Omental fat pad (tissue), 4 donors: ENCODE results near the gene SALL4. TPM values are rescaled to one million over a fixed set of nuclear protein-coding genes. Genes with fewer than 3 reads are reported as not detected.
"Not testable (repeated sequence)": the region's sequence is repeated elsewhere in the genome, so short reads cannot be mapped to it uniquely, and the experiment has no call there.

Experiments
- ATAC-seq: fragments of 150-250 bp; one replicate; pipeline ENCODE4 v1.9.1; 2016; ENCODE audit warnings: mild to moderate bottlenecking, moderate library complexity; ENCODE audit not compliant: low FRiP score
- DNase-seq: peaks from one replicate; pipeline ENCODE4 v3.0.0-alpha.2; 2019; ENCODE audit warnings: low spot score
- total RNA-seq, 4 donors: library from RNA; depleted of rRNA; stranded (reverse); fragments of >200 nt; gene quantifications; one replicate each; pipeline ENCODE4 v1.1.0, GENCODE V29; 2016
- TF ChIP-seq, protein P1 (sequence below), 3 donors: fragments of 450-650 bp; IDR thresholded peaks; one replicate each; pipeline ENCODE4 v1.5.1; 2016 to 2017; ENCODE audit warnings: antibody characterized with exemption in 3 of 3, mild to moderate bottlenecking in 3 of 3, moderate library complexity in 2 of 3

The SALL4 gene
- total RNA-seq, 4 donors from 2014 or later, result 0.09 to 0.24 (median 0.19) TPM; not detected in 1

DNA sequence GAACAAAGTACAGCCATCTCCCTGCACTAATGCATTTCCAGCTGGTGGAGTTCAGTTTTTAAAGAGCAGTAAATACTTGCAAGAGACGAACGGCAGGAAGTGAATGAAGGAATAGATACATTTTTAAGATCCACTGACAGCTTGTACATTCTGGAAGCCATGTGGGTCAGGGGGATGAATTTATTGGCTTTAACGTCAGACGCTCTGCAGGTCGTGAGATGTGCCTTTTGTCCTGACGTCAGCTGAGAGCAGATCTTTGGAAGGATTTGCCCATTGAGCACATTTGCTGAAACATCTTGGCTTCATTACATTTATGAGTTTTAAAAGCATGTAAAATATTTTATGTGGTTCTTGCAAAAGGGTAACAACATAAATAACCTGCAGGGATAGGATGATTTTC, 29.5 kb upstream of the SALL4 start:
- TF ChIP-seq, protein P1, sequence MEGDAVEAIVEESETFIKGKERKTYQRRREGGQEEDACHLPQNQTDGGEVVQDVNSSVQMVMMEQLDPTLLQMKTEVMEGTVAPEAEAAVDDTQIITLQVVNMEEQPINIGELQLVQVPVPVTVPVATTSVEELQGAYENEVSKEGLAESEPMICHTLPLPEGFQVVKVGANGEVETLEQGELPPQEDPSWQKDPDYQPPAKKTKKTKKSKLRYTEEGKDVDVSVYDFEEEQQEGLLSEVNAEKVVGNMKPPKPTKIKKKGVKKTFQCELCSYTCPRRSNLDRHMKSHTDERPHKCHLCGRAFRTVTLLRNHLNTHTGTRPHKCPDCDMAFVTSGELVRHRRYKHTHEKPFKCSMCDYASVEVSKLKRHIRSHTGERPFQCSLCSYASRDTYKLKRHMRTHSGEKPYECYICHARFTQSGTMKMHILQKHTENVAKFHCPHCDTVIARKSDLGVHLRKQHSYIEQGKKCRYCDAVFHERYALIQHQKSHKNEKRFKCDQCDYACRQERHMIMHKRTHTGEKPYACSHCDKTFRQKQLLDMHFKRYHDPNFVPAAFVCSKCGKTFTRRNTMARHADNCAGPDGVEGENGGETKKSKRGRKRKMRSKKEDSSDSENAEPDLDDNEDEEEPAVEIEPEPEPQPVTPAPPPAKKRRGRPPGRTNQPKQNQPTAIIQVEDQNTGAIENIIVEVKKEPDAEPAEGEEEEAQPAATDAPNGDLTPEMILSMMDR (IDR thresholded peaks at IDR 0.05), result no peak
- no peak for DNase-seq
- no peak for ATAC-seq

DNA sequence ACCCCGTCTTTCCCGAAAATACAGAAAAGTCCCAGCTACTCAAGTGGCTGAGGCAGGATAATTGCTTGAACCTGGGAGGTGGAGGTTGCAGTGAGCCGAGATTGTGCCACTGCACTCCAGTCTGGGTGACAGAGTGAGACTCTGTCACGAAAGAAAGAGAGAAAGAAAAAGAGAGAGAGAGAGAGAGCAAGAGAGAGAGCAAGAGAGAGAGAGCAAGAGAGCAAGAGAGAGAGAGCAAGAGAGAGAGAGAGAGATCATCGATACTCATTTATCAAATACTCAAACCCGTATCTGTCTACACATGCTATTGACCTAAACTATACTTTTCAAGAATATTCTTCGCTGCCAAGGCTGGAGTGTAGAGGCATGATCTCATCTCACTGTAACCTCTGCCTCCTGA, 28.2 kb upstream of the SALL4 start:
- ATAC-seq (no peak), DNase-seq (no peak)
- TF ChIP-seq, protein P1 (IDR thresholded peaks at IDR 0.05), result no peak

DNA sequence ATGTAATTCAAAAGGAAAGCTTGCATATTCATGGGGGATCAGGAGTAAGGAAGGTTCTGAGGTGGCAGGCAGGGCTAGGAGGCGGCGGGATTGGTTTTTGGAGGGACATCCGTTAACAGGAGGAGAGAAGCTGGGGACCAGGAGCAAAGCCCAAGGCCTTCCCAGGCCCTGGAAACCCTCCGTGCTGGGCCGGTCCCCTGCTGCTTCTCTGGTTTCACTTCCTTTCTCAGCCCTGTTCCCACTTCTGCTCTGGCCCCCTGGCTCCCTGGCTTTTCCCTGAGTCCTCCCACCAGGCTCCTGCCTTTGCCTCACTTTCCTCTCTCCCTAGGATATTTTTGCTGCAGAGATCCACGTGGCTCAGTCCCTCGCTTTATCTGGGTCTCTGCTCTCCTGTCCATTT, 26.4 kb upstream of the SALL4 start:
- TF ChIP-seq, protein P1 (IDR thresholded peaks at IDR 0.05), result no peak
- DNase-seq, result no peak

DNA sequence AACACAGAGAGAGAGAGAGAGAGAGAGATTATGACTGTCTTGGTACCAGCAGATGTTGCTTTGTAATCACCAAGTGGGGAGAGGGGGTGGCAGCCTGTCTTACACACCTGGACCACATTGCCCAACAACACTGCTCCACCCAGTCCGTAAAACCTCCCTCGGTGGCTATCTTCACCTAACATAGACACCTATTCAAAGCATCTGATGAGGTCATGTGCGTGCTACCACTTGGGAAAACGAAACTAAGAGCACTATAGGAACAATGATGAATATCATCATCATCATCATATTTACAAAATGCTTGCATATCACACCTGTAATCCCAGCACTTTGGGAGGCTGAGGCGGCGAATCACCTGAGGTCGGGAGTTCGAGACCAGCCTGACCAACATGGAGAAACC, 24.1 kb upstream of the SALL4 start:
- ATAC-seq (no peak), DNase-seq (no peak)
- TF ChIP-seq, protein P1 (IDR thresholded peaks at IDR 0.05), result no peak

More for the DNA sequence above, 26.4 kb upstream of the SALL4 start:
- ATAC-seq, result no peak

DNA sequence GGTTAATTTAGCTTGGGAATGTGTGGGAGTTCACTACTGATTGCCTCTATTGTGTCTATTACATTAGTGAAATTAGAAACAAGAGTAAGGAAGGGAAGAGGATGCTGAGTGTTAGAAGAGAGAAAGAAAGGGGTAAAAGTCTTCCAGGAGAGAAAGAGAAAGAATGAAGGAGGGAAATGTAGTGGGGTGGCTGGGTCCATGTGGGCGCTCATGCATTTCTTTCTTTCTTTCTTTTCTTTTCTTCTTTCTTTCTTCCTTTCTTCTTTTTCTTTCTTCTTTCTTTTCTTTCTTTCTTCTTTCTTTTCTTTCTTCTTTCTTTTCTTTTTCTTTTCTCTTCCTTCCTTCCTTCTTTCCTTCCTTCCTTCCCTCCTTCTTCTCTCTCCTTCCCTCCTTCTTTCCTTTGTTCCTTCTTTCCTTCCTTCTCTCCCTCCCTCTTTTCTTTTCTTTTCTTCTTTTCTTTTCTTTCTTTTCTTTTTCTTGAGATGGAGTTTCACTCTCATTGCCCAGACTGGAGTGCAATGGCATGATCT, 16.2 kb upstream of the SALL4 start:
- TF ChIP-seq, protein P1 (IDR thresholded peaks at IDR 0.05), result no peak
- DNase-seq, result no peak
- no peak for ATAC-seq

DNA sequence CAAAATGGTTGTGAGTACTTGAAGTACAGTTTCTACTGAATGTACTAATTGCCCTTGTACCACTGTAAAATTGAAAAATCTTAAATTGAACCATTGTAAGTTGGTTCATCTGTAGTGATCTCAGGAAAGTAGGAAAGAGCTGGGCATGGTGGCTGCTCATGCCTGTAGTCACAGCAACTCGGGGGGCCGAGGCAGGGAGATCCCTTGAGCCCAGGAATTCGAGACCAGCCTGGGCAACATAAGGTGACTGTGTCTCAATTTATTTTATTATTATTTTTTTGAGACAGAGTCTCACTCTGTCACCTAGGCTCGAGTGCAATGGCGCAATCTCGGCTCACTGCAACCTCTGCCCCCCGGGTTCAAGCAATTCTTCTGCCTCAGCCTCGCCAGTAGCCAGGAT, 14.5 kb upstream of the SALL4 start:
- DNase-seq, ATAC-seq: not testable (repeated sequence)

DNA sequence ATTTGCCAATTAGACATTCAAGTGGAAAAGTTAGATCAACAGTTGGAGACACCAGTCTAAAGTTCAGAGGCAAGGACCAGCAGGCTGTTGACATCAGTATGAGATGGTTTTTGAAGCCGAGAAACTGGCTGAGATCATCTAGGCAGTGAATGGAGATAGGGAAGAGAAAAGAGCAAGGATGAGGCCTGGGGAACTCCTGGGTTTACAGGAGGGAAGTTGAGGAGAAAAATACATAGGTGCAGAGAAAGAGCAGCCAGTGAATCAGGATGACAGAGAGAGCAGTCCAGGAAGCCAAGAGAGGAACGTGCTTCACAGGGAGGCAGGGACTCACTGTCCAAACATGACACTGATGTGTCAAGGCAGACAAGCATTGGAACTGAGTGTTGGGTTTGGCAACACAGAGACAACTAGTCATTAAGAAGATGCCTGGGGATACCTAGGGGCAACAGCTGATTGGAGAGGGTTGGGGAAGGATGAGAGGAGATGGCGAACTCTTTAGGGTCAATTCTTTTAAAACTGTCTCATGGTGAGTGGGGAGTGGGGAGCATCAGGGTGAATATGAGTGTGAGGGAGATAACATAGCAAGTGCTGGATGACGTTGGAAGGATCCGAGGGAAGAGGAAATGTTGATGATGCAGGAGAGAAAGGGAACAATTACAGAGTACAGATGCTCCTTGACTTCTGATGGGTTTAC, 13.2 kb upstream of the SALL4 start:
- DNase-seq (no peak), ATAC-seq (no peak)
- TF ChIP-seq, protein P1 (IDR thresholded peaks at IDR 0.05), result no peak
